Prostate gland (tissue), 2 donors: Measurements from ENCODE around the gene FAM8A1.

Experiments used
- CTCF ChIP-seq, 4 experiments: fragments of 200-600 bp in 2 of 4; fragments of 450-650 bp in 2 of 4; sonication (generic) in 2 of 4; IDR thresholded peaks; 1 replicate in 3 of 4; 2 replicates in 1 of 4; pipeline ENCODE4 v1.5.1; 2016 to 2019; ENCODE audit warnings: antibody characterized with exemption in 4 of 4, mild to moderate bottlenecking in 2 of 4, moderate library complexity in 2 of 4
- POLR2A ChIP-seq: fragments of 450-650 bp; IDR thresholded peaks from one replicate; pipeline ENCODE4 v1.6.1; 2016; ENCODE audit warnings: antibody characterized with exemption, mild to moderate bottlenecking
- POLR2AphosphoS5 ChIP-seq: sonication (generic); formaldehyde crosslinking; IDR thresholded peaks from one replicate; pipeline ENCODE4 v1.6.1; 2017; ENCODE audit warnings: antibody characterized with exemption

- no peak for TF ChIP-seq POLR2AphosphoS5
- TF ChIP-seq CTCF (IDR thresholded peaks at IDR 0.05): no peak
- no peak for TF ChIP-seq POLR2A
Observed at GRCh38 chr6:17656092-17656491, 56.0 kb downstream of the FAM8A1 start.
